GM12892 (cell line): ENCODE results near the gene CHST8.

Experiments used
- POLR2A ChIP-seq: IDR thresholded peaks from 2 replicates; pipeline ENCODE4 v1.6.1; 2011; ENCODE audit warnings: low read depth, low read length, control low read depth
- POLR2AphosphoS5 ChIP-seq: IDR thresholded peaks from 2 replicates; pipeline ENCODE4 v1.6.1; 2011; ENCODE audit warnings: low read depth, low read length, control low read depth
- TAF1 ChIP-seq: IDR thresholded peaks from 2 replicates; pipeline ENCODE4 v1.6.1; 2011; ENCODE audit warnings: low read depth, mild to moderate bottlenecking, control low read depth, low read length, borderline replicate concordance

DNA sequence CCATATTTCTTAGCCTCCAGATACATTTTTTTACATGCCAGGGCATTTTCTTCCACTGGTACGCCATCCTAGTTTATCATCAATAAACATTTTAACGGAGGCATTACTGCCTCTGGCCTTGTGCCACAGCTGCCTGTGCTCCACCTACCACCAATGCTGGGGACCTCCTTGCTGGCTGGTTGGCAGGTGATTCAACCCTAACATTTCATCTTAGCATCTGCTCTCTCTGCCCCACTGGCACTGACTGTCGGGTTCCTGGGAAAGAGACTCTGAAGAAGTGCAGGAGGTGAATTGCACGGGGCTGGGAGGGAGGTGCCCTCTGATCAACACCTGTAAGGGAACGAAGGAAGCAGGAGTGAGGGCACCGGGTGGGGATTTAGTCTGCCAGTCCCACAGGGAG is 123.5 kb downstream of the CHST8 start:
- TF ChIP-seq POLR2A (no peak), POLR2AphosphoS5 (no peak), TAF1 (no peak)
